ENCODE results near the gene THAP8. TPM values are rescaled to one million over a fixed set of nuclear protein-coding genes. Genes with fewer than 3 reads are reported as not detected.

The THAP8 gene
- 4.9 TPM for total RNA-seq
- polyA plus RNA-seq (ENCODE audit: insufficient read depth in 1 of 8, insufficient read length in 8 of 8, low replicate concordance in 1 of 8): 10 to 100 TPM in 1 of 8 donors, 1 to 10 TPM in 7; 7.9 to 11.3 (median 9.0) TPM
- long read RNA-seq, donor 1, partial matches to known transcripts: 0 of 1 reads
- long read RNA-seq, donor 1, other reads (novel, unspliced or antisense): 0 of 1 reads
- long read RNA-seq, donor 2, partial matches to known transcripts: 0 of 2 reads
- long read RNA-seq, donor 2, other reads (novel, unspliced or antisense): 0 of 2 reads
- long read RNA-seq, donor 3, transcript THAP8-201 (4 exons, 1,825 nt): major isoform, 7 of 9 reads
- long read RNA-seq, donor 3, partial matches to known transcripts: 0 of 9 reads
- long read RNA-seq, donor 3, other reads (novel, unspliced or antisense): 0 of 9 reads
- long read RNA-seq, donor 4, partial matches to known transcripts: 0 of 4 reads
- long read RNA-seq, donor 4, other reads (novel, unspliced or antisense): 0 of 4 reads
- long read RNA-seq, donor 5, transcript THAP8-201 (4 exons, 1,825 nt): major isoform, 14 of 16 reads
- long read RNA-seq, donor 5, partial matches to known transcripts: 0 of 16 reads
- long read RNA-seq, donor 5, other reads (novel, unspliced or antisense): 0 of 16 reads
- long read RNA-seq, donor 6, partial matches to known transcripts: 0 of 4 reads
- long read RNA-seq, donor 6, other reads (novel, unspliced or antisense): 0 of 4 reads
- long read RNA-seq, donor 7, transcript THAP8-201 (4 exons, 1,825 nt): major isoform, 5 of 6 reads
- long read RNA-seq, donor 7, partial matches to known transcripts: 0 of 6 reads
- long read RNA-seq, donor 7, other reads (novel, unspliced or antisense): 0 of 6 reads
- long read RNA-seq, donor 8, partial matches to known transcripts: 0 of 3 reads
- long read RNA-seq, donor 8, other reads (novel, unspliced or antisense): 0 of 3 reads
- long read RNA-seq, donor 9, partial matches to known transcripts: 0 of 2 reads
- long read RNA-seq, donor 9, other reads (novel, unspliced or antisense): 0 of 2 reads
- long read RNA-seq, donor 10, partial matches to known transcripts: 0 of 3 reads
- long read RNA-seq, donor 10, other reads (novel, unspliced or antisense): 0 of 3 reads
- long read RNA-seq, donor 11, partial matches to known transcripts: 0 of 2 reads
- long read RNA-seq, donor 11, other reads (novel, unspliced or antisense): 0 of 2 reads

GRCh38 chr19:36054119-36054732 is at the start of gene THAP8:
Gene THAP8 (minus strand): TSS chr19:36054285. CDS start chr19:36054217, 68 bp downstream.
- Histone ChIP-seq H3K4me3 (ENCODE audit: low read length) (peak within 1 kb of the TSS; percentile 79), H3K27ac (ENCODE audit: low read length) (peak within 1 kb of the TSS; percentile 99), H3K27me3 (ENCODE audit: control insufficient read depth, insufficient read depth, low read length) (no peaks in the 10 kb centered on the region), H3K36me3 (ENCODE audit: control insufficient read depth, insufficient read depth, low read length) (no peaks in the 10 kb centered on the region), H3K4me1 (ENCODE audit: control insufficient read depth, insufficient read depth, low read length) (peaks cover 27% of the 10 kb centered on the region), H3K9me3 (replicated peaks; ENCODE audit: control insufficient read depth, low read depth, low read length) (no peaks in the 10 kb centered on the region)
- DNase-seq: peak; percentile 100
- WGBS (ENCODE audit: insufficient coverage): 0% methylated on average over 51 of the region's 56 CpGs

DNA sequence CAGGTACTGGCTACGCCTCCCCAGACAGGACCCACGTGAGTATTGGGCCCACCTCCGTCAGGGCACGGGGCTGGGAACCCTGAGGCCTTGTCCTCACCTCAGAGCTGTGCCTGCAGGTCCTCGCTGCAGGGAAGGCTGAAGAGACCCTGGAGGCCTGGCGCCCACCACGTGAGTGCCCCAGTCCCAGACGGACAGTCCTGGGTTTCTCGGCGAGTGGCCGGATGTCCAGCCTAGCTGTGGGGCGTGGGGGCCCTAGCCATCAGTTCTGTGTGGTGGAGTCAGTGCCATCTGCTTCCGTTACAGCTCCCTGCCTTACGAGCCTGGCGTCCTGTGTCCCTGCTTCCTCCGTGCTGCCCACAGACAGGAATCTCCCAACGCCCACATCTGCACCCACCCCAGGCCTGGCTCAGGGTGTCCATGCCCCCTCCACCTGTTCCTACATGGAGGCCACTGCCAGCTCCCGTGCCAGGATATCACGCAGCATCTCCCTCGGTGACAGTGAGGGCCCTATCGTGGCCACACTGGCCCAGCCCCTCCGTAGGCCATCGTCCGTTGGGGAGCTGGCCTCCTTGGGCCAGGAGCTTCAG is 49.0 kb upstream of the THAP8 start:
- Histone ChIP-seq H3K27ac (ENCODE audit: low read length) (no peak overlapping the region), H3K36me3 (ENCODE audit: control insufficient read depth, insufficient read depth, low read length) (peaks cover 45% of the 10 kb centered on the region), H3K4me1 (ENCODE audit: control insufficient read depth, insufficient read depth, low read length) (peaks cover 9% of the 10 kb centered on the region), H3K27me3 (ENCODE audit: control insufficient read depth, insufficient read depth, low read length) (no peaks in the 10 kb centered on the region), H3K9me3 (replicated peaks; ENCODE audit: control insufficient read depth, low read depth, low read length) (no peaks in the 10 kb centered on the region), H3K4me3 (ENCODE audit: low read length) (no peak overlapping the region)
- 93% methylated on average over 21 of the region's 24 CpGs for WGBS (ENCODE audit: insufficient coverage)
- no peak for DNase-seq

GRCh38 chr19:36101550-36102327 is 47.7 kb upstream of the THAP8 start:
- H3K4me1 ChIP-seq (ENCODE audit: control insufficient read depth, insufficient read depth, low read length): peaks cover 9% of the 10 kb centered on the region
- H3K9me3 ChIP-seq (replicated peaks; ENCODE audit: control insufficient read depth, low read depth, low read length): no peaks in the 10 kb centered on the region
- H3K4me3 ChIP-seq (ENCODE audit: low read length): no peak overlapping the region
- no peak overlapping the region for H3K27ac ChIP-seq (ENCODE audit: low read length)
- 88% methylated on average over 27 of the region's 27 CpGs for WGBS (ENCODE audit: insufficient coverage)
- no peaks in the 10 kb centered on the region for H3K27me3 ChIP-seq (ENCODE audit: control insufficient read depth, insufficient read depth, low read length)
- peaks cover 45% of the 10 kb centered on the region for H3K36me3 ChIP-seq (ENCODE audit: control insufficient read depth, insufficient read depth, low read length)
- DNase-seq: no peak

DNA sequence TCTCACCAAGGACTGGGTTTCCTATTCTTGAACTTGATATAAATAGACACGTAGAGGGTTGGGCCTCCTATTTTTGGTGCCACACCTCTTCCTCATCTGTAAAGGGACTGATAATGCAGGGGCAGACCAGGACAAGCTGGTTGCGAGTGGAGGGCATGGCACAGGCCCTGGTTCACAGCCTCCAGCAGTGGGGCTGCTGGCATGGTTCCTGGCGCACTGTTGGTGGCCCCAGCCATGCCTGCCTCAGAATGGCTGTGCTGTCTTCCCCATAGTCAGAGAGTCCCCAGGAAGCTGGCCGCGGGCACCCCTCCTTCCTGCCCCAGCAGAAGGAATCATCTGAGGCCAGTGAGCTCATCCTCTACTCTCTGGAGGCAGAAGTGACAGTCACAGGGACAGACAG is 46.4 kb upstream of the THAP8 start:
- Histone ChIP-seq H3K36me3 (ENCODE audit: control insufficient read depth, insufficient read depth, low read length) (peaks cover 46% of the 10 kb centered on the region), H3K9me3 (replicated peaks; ENCODE audit: control insufficient read depth, low read depth, low read length) (no peaks in the 10 kb centered on the region), H3K27me3 (ENCODE audit: control insufficient read depth, insufficient read depth, low read length) (no peaks in the 10 kb centered on the region), H3K4me1 (ENCODE audit: control insufficient read depth, insufficient read depth, low read length) (peaks cover 9% of the 10 kb centered on the region), H3K27ac (ENCODE audit: low read length) (no peak overlapping the region), H3K4me3 (ENCODE audit: low read length) (no peak overlapping the region)
- WGBS (ENCODE audit: insufficient coverage): 100% methylated on average over 5 of the region's 5 CpGs
- DNase-seq: no peak

- WGBS (ENCODE audit: insufficient coverage): 92% methylated on average over 19 of the region's 19 CpGs
- Histone ChIP-seq H3K36me3 (ENCODE audit: control insufficient read depth, insufficient read depth, low read length) (peaks cover 39% of the 10 kb centered on the region), H3K27ac (ENCODE audit: low read length) (no peak overlapping the region), H3K9me3 (replicated peaks; ENCODE audit: control insufficient read depth, low read depth, low read length) (no peaks in the 10 kb centered on the region), H3K27me3 (ENCODE audit: control insufficient read depth, insufficient read depth, low read length) (no peaks in the 10 kb centered on the region), H3K4me3 (ENCODE audit: low read length) (no peak overlapping the region), H3K4me1 (ENCODE audit: control insufficient read depth, insufficient read depth, low read length) (peaks cover 9% of the 10 kb centered on the region)
- DNase-seq: no peak
These were observed 45.2 kb upstream of the THAP8 start for GRCh38 chr19:36099166-36099785.

- WGBS (ENCODE audit: insufficient coverage): 92% methylated on average over 5 of the region's 6 CpGs
- Histone ChIP-seq H3K27ac (ENCODE audit: low read length) (no peak overlapping the region), H3K36me3 (ENCODE audit: control insufficient read depth, insufficient read depth, low read length) (peaks cover 33% of the 10 kb centered on the region), H3K9me3 (replicated peaks; ENCODE audit: control insufficient read depth, low read depth, low read length) (no peaks in the 10 kb centered on the region), H3K4me3 (ENCODE audit: low read length) (no peak overlapping the region), H3K27me3 (ENCODE audit: control insufficient read depth, insufficient read depth, low read length) (no peaks in the 10 kb centered on the region), H3K4me1 (ENCODE audit: control insufficient read depth, insufficient read depth, low read length) (peaks cover 9% of the 10 kb centered on the region)
- DNase-seq: no peak
These were observed 43.0 kb upstream of the THAP8 start for GRCh38 chr19:36097036-36097435.

- no peaks in the 10 kb centered on the region for H3K4me1 ChIP-seq (ENCODE audit: control insufficient read depth, insufficient read depth, low read length)
- H3K4me3 ChIP-seq (ENCODE audit: low read length): no peak overlapping the region
- H3K27ac ChIP-seq (ENCODE audit: low read length): no peak overlapping the region
- DNase-seq: no peak
- H3K27me3 ChIP-seq (ENCODE audit: control insufficient read depth, insufficient read depth, low read length): no peaks in the 10 kb centered on the region
- H3K36me3 ChIP-seq (ENCODE audit: control insufficient read depth, insufficient read depth, low read length): peaks cover 40% of the 10 kb centered on the region
- no peaks in the 10 kb centered on the region for H3K9me3 ChIP-seq (replicated peaks; ENCODE audit: control insufficient read depth, low read depth, low read length)
- no CpG with 5 or more reads among the region's 6 CpGs for WGBS (ENCODE audit: insufficient coverage)
These were observed 39.6 kb upstream of the THAP8 start for GRCh38 chr19:36093687-36094086.

GRCh38 chr19:36093146-36093662 is 39.1 kb upstream of the THAP8 start:
- no peaks in the 10 kb centered on the region for H3K27me3 ChIP-seq (ENCODE audit: control insufficient read depth, insufficient read depth, low read length)

More at GRCh38 chr19:36093146-36093662, 39.1 kb upstream of the THAP8 start:
- H3K4me1 ChIP-seq (ENCODE audit: control insufficient read depth, insufficient read depth, low read length): no peaks in the 10 kb centered on the region
- H3K36me3 ChIP-seq (ENCODE audit: control insufficient read depth, insufficient read depth, low read length): peaks cover 44% of the 10 kb centered on the region
- no peaks in the 10 kb centered on the region for H3K9me3 ChIP-seq (replicated peaks; ENCODE audit: control insufficient read depth, low read depth, low read length)
- no peak overlapping the region for H3K27ac ChIP-seq (ENCODE audit: low read length)
- H3K4me3 ChIP-seq (ENCODE audit: low read length): no peak overlapping the region
- 82% methylated on average over 2 of the region's 5 CpGs for WGBS (ENCODE audit: insufficient coverage)
- no peak for DNase-seq

Data from muscle of leg (tissue), 16 donors.